ENCODE measurements around the gene SPATA9. TPM values are rescaled to one million over a fixed set of nuclear protein-coding genes. Genes with fewer than 3 reads are reported as not detected.
A peak's percentile ranks its signal among the peaks of the same experiment; 100 is the strongest.

SPATA9 gene
- total and polyA plus RNA-seq, 2 of the 13 experiments (the other 11 are each of a cell fraction or from before 2014, with no cell fraction given): not detected

DNA sequence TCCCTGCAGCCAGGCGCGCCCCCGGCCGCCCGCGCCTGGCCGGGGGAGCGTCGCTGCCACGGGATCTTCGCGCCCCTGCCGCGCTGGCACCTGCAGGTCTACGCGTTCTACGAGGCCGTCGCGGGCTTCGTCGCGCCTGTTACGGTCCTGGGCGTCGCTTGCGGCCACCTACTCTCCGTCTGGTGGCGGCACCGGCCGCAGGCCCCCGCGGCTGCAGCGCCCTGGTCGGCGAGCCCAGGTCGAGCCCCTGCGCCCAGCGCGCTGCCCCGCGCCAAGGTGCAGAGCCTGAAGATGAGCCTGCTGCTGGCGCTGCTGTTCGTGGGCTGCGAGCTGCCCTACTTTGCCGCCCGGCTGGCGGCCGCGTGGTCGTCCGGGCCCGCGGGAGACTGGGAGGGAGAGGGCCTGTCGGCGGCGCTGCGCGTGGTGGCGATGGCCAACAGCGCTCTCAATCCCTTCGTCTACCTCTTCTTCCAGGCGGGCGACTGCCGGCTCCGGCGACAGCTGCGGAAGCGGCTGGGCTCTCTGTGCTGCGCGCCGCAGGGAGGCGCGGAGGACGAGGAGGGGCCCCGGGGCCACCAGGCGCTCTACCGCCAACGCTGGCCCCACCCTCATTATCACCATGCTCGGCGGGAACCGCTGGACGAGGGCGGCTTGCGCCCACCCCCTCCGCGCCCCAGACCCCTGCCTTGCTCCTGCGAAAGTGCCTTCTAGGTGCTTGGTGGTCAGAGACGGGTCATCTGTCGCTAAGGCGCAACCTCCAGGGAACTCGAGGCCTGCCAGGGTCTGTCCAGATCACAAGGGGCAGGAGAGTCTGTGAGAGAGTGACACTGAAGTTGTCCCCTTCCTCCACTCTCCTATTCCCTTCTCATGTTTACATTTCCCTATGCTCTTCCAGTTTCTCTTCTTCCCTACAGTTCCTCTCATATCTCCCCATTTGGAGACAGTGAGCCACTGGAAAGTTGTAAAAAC is 61.6 kb downstream of the SPATA9 start (continued):
- TF ChIP-seq, protein P1, sequence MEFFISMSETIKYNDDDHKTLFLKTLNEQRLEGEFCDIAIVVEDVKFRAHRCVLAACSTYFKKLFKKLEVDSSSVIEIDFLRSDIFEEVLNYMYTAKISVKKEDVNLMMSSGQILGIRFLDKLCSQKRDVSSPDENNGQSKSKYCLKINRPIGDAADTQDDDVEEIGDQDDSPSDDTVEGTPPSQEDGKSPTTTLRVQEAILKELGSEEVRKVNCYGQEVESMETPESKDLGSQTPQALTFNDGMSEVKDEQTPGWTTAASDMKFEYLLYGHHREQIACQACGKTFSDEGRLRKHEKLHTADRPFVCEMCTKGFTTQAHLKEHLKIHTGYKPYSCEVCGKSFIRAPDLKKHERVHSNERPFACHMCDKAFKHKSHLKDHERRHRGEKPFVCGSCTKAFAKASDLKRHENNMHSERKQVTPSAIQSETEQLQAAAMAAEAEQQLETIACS (CRISPR knock-in tag; IDR thresholded peaks at IDR 0.05): peak; percentile 51
- TF ChIP-seq LCORL (IDR thresholded peaks at IDR 0.05): no peak
- peak; percentile 58; the same call in 1 of the 2 replicates for TF ChIP-seq LCORL (CRISPR knock-in tag; IDR thresholded peaks at IDR 0.05)
- TF ChIP-seq, protein P2, sequence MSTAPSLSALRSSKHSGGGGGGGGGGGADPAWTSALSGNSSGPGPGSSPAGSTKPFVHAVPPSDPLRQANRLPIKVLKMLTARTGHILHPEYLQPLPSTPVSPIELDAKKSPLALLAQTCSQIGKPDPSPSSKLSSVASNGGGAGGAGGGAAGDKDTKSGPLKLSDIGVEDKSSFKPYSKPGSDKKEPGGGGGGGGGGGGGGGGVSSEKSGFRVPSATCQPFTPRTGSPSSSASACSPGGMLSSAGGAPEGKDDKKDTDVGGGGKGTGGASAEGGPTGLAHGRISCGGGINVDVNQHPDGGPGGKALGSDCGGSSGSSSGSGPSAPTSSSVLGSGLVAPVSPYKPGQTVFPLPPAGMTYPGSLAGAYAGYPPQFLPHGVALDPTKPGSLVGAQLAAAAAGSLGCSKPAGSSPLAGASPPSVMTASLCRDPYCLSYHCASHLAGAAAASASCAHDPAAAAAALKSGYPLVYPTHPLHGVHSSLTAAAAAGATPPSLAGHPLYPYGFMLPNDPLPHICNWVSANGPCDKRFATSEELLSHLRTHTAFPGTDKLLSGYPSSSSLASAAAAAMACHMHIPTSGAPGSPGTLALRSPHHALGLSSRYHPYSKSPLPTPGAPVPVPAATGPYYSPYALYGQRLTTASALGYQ (CRISPR knock-in tag; IDR thresholded peaks at IDR 0.05): no peak
- TF ChIP-seq TSC22D2 (CRISPR knock-in tag; IDR thresholded peaks at IDR 0.05; ENCODE audit: borderline replicate concordance): no peak
- TF ChIP-seq, protein P3, sequence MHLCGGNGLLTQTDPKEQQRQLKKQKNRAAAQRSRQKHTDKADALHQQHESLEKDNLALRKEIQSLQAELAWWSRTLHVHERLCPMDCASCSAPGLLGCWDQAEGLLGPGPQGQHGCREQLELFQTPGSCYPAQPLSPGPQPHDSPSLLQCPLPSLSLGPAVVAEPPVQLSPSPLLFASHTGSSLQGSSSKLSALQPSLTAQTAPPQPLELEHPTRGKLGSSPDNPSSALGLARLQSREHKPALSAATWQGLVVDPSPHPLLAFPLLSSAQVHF (CRISPR knock-in tag; IDR thresholded peaks at IDR 0.05): peak; percentile 68; the same call in 1 of the 2 replicates
- TF ChIP-seq, protein P4, sequence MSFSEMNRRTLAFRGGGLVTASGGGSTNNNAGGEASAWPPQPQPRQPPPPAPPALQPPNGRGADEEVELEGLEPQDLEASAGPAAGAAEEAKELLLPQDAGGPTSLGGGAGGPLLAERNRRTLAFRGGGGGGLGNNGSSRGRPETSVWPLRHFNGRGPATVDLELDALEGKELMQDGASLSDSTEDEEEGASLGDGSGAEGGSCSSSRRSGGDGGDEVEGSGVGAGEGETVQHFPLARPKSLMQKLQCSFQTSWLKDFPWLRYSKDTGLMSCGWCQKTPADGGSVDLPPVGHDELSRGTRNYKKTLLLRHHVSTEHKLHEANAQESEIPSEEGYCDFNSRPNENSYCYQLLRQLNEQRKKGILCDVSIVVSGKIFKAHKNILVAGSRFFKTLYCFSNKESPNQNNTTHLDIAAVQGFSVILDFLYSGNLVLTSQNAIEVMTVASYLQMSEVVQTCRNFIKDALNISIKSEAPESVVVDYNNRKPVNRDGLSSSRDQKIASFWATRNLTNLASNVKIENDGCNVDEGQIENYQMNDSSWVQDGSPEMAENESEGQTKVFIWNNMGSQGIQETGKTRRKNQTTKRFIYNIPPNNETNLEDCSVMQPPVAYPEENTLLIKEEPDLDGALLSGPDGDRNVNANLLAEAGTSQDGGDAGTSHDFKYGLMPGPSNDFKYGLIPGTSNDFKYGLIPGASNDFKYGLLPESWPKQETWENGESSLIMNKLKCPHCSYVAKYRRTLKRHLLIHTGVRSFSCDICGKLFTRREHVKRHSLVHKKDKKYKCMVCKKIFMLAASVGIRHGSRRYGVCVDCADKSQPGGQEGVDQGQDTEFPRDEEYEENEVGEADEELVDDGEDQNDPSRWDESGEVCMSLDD (CRISPR knock-in tag; IDR thresholded peaks at IDR 0.05; ENCODE audit: borderline replicate concordance): no peak
- TF ChIP-seq, protein P5, sequence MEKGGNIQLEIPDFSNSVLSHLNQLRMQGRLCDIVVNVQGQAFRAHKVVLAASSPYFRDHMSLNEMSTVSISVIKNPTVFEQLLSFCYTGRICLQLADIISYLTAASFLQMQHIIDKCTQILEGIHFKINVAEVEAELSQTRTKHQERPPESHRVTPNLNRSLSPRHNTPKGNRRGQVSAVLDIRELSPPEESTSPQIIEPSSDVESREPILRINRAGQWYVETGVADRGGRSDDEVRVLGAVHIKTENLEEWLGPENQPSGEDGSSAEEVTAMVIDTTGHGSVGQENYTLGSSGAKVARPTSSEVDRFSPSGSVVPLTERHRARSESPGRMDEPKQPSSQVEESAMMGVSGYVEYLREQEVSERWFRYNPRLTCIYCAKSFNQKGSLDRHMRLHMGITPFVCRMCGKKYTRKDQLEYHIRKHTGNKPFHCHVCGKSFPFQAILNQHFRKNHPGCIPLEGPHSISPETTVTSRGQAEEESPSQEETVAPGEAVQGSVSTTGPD (CRISPR knock-in tag; IDR thresholded peaks at IDR 0.05): no peak
- TF ChIP-seq MYNN (CRISPR knock-in tag; IDR thresholded peaks at IDR 0.05; ENCODE audit: low read depth): no peak
- TF ChIP-seq CAMTA2 (CRISPR knock-in tag; IDR thresholded peaks at IDR 0.05; ENCODE audit: borderline replicate concordance): 0 out of 2 replicates have a peak, but pooled peaks have one; percentile 26
- no peak for TF ChIP-seq ZNF782 (CRISPR knock-in tag; IDR thresholded peaks at IDR 0.05; ENCODE audit: borderline replicate concordance)
- no peak for TF ChIP-seq ATF1 (CRISPR knock-in tag; IDR thresholded peaks at IDR 0.05)
- TF ChIP-seq, protein P6, sequence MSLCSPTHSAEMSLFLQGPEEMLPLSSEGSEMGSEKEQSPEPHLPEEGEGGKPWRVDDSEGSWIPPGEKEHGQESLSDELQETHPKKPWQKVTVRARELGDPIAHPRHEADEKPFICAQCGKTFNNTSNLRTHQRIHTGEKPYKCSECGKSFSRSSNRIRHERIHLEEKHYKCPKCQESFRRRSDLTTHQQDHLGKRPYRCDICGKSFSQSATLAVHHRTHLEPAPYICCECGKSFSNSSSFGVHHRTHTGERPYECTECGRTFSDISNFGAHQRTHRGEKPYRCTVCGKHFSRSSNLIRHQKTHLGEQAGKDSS (CRISPR knock-in tag; IDR thresholded peaks at IDR 0.05; ENCODE audit: borderline replicate concordance, low read depth): no peak; the same call in 1 of the 2 replicates
- TF ChIP-seq FOXP1 (IDR thresholded peaks at IDR 0.05): no peak
- TF ChIP-seq FOXP1 (CRISPR knock-in tag; IDR thresholded peaks at IDR 0.05): no peak
- TF ChIP-seq ZNF567 (CRISPR knock-in tag; IDR thresholded peaks at IDR 0.05; ENCODE audit: borderline replicate concordance): no peak
- no peak for TF ChIP-seq NR3C1 (CRISPR knock-in tag; IDR thresholded peaks at IDR 0.05)
- no peak for TF ChIP-seq ZFAT (CRISPR knock-in tag; conservative IDR thresholded peaks at IDR 0.05)
